ENCODE results near the gene AFAP1L1. TPM values are rescaled to one million over a fixed set of nuclear protein-coding genes. Genes with fewer than 3 reads are reported as not detected.

Gene AFAP1L1
- total and polyA plus RNA-seq, 2 donors (not counting 3 experiments of a cell fraction or from before 2014, with no cell fraction given): 7.9 to 73.2 TPM

DNA sequence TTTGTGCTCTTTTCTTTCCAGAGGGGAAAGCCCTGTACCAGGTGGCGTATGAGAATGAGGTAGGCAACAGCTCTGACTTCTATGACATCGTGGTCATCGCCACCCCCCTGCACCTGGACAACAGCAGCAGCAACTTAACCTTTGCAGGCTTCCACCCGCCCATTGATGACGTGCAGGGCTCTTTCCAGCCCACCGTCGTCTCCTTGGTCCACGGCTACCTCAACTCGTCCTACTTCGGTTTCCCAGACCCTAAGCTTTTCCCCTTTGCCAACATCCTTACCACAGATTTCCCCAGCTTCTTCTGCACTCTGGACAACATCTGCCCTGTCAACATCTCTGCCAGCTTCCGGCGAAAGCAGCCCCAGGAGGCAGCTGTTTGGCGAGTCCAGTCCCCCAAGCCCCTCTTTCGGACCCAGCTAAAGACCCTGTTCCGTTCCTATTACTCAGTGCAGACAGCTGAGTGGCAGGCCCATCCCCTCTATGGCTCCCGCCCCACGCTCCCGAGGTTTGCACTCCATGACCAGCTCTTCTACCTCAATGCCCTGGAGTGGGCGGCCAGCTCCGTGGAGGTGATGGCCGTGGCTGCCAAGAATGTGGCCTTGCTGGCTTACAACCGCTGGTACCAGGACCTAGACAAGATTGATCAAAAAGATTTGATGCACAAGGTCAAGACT, 96.5 kb downstream of the AFAP1L1 start:
- H3K27ac ChIP-seq (ENCODE audit: insufficient read depth, low read depth, low read length): no peak overlapping the region
- H3K9me3 ChIP-seq (replicated peaks; ENCODE audit: control insufficient read depth, insufficient read depth, low read length): no peaks in the 10 kb centered on the region
- intact Hi-C loops (cut with micrococcal nuclease): loop anchor here (1.0 kb wide), 3 partner anchors 51 to 103 kb away; no protein-coding TSS in a partner anchor
- H3K27me3 ChIP-seq (ENCODE audit: control insufficient read depth in 2 of 2, insufficient read depth in 2 of 2, low read length in 2 of 2): no peaks in the 10 kb centered on the region
- no TSS peak for BruUV-seq (replicated peaks)
- no peaks in the 10 kb centered on the region for H3K79me2 ChIP-seq (ENCODE audit: control insufficient read depth, insufficient read depth, low read length)
- no peak for FAIRE-seq
- no peak overlapping the region for H2AFZ ChIP-seq (ENCODE audit: low read depth, low read length)
- H3K9me1 ChIP-seq (replicated peaks; ENCODE audit: control insufficient read depth, extremely low read depth, insufficient read depth, low read length): no peaks in the 10 kb centered on the region
- no peak for DNase-seq (ENCODE audit: low read depth, low spot score)
- no peak overlapping the region for H3K4me2 ChIP-seq (ENCODE audit: insufficient read depth, low read length)
- H3K36me3 ChIP-seq (ENCODE audit: control insufficient read depth in 2 of 2, extremely low read depth in 1 of 2, insufficient read depth in 2 of 2, low read length in 2 of 2): no peaks in the 10 kb centered on the region
- ChIA-PET CTCF (interaction anchor here (0.6 to 5.7 kb wide), 50 partner anchors 8 to 636 kb away, joined by 3 to 131 read pairs (median 5); partner anchors contain the start of genes AFAP1L1, GRPEL2, IL17B and PCYOX1L), POLR2A (interaction anchor here (1.5 kb wide), 1 partner anchor 10 kb away, joined by 3 read pairs; the partner anchor contains the start of gene PCYOX1L)
- dilution Hi-C loops (cut with MboI; ENCODE audit: extremely low pct_ligation_motif_present, low sequenced_read_pairs): no loop called here
- no peaks in the 10 kb centered on the region for H4K20me1 ChIP-seq (replicated peaks; ENCODE audit: control insufficient read depth, extremely low read depth, insufficient read depth, low read length)
- H3K9ac ChIP-seq (replicated peaks; ENCODE audit: extremely low read depth, insufficient read depth, low read length): no peak overlapping the region
- no peaks in the 10 kb centered on the region for H3K4me1 ChIP-seq (ENCODE audit: control insufficient read depth, extremely low read depth, insufficient read depth, low read length)
- TF ChIP-seq FOS (IDR thresholded peaks at IDR 0.05; ENCODE audit: borderline replicate concordance, insufficient read depth, low read length) (no peak), POLR2AphosphoS5 (IDR thresholded peaks at IDR 0.05; ENCODE audit: insufficient read depth, low read depth, low read length) (no peak)
- H3K4me3 ChIP-seq (replicated peaks in 1 of 3; ENCODE audit: insufficient read depth in 1 of 3, low read depth in 1 of 3, low read length in 3 of 3): no peak overlapping the region

DNA sequence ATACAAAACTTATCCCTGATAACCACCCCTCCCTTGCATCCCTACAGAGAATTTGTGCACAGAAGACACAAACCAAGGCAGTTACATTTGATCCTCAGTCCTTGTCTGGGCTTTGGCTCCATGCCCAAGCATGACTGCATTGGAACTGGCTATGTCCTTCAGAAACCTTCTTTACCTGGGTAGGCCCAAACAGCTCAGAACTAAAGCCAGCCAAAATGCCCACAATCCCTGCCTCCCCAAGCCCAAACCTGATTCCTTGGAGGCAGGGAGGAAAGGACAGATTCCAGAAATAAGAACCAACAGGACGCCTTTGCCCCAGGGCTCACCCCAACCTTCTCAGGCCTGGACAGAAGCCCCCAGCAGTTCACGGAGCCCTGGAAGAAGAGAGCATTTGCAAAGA, 99.2 kb downstream of the AFAP1L1 start:
- H3K4me2 ChIP-seq (ENCODE audit: insufficient read depth, low read length): no peak overlapping the region
- ChIA-PET CTCF (interaction anchor here (0.9 to 5.7 kb wide), 27 partner anchors 8 to 227 kb away, joined by 3 to 131 read pairs (median 8); partner anchors contain the start of genes AFAP1L1, GRPEL2 and PCYOX1L), POLR2A (no interaction called here)
- FAIRE-seq (no peak), DNase-seq (ENCODE audit: low read depth, low spot score) (no peak)
- no peaks in the 10 kb centered on the region for H4K20me1 ChIP-seq (replicated peaks; ENCODE audit: control insufficient read depth, extremely low read depth, insufficient read depth, low read length)
- dilution Hi-C loops (cut with MboI; ENCODE audit: extremely low pct_ligation_motif_present, low sequenced_read_pairs): no loop called here
- H3K9me3 ChIP-seq (replicated peaks; ENCODE audit: control insufficient read depth, insufficient read depth, low read length): no peaks in the 10 kb centered on the region
- no peaks in the 10 kb centered on the region for H3K27me3 ChIP-seq (ENCODE audit: control insufficient read depth in 2 of 2, insufficient read depth in 2 of 2, low read length in 2 of 2)
- H2AFZ ChIP-seq (ENCODE audit: low read depth, low read length): no peak overlapping the region
- no peaks in the 10 kb centered on the region for H3K4me1 ChIP-seq (ENCODE audit: control insufficient read depth, extremely low read depth, insufficient read depth, low read length)
- H3K9me1 ChIP-seq (replicated peaks; ENCODE audit: control insufficient read depth, extremely low read depth, insufficient read depth, low read length): no peaks in the 10 kb centered on the region
- H3K4me3 ChIP-seq (replicated peaks in 1 of 3; ENCODE audit: insufficient read depth in 1 of 3, low read depth in 1 of 3, low read length in 3 of 3): no peak overlapping the region
- H3K36me3 ChIP-seq (ENCODE audit: control insufficient read depth in 2 of 2, extremely low read depth in 1 of 2, insufficient read depth in 2 of 2, low read length in 2 of 2): no peaks in the 10 kb centered on the region
- no peaks in the 10 kb centered on the region for H3K79me2 ChIP-seq (ENCODE audit: control insufficient read depth, insufficient read depth, low read length)
- intact Hi-C loops (cut with micrococcal nuclease): loop anchor here (1.0 to 2.0 kb wide), 5 partner anchors 54 to 240 kb away; no protein-coding TSS in a partner anchor
- no peak for TF ChIP-seq JUN (IDR thresholded peaks at IDR 0.05; ENCODE audit: borderline replicate concordance, insufficient read depth, insufficient read length, low read depth)
- no peak for TF ChIP-seq EZH2 (IDR thresholded peaks at IDR 0.05; ENCODE audit: borderline replicate concordance, low read depth, low read length, severe bottlenecking)
- TF ChIP-seq, protein P1, sequence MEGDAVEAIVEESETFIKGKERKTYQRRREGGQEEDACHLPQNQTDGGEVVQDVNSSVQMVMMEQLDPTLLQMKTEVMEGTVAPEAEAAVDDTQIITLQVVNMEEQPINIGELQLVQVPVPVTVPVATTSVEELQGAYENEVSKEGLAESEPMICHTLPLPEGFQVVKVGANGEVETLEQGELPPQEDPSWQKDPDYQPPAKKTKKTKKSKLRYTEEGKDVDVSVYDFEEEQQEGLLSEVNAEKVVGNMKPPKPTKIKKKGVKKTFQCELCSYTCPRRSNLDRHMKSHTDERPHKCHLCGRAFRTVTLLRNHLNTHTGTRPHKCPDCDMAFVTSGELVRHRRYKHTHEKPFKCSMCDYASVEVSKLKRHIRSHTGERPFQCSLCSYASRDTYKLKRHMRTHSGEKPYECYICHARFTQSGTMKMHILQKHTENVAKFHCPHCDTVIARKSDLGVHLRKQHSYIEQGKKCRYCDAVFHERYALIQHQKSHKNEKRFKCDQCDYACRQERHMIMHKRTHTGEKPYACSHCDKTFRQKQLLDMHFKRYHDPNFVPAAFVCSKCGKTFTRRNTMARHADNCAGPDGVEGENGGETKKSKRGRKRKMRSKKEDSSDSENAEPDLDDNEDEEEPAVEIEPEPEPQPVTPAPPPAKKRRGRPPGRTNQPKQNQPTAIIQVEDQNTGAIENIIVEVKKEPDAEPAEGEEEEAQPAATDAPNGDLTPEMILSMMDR (IDR thresholded peaks at IDR 0.05; ENCODE audit: extremely low read depth in 1 of 2, insufficient read depth in 1 of 2, low read depth in 1 of 2, low read length in 2 of 2): no peak
- no peak for TF ChIP-seq POLR2AphosphoS5 (IDR thresholded peaks at IDR 0.05; ENCODE audit: insufficient read depth, low read depth, low read length)
- no peak for TF ChIP-seq FOS (IDR thresholded peaks at IDR 0.05; ENCODE audit: borderline replicate concordance, insufficient read depth, low read length)
- no peak for TF ChIP-seq POLR2A (IDR thresholded peaks at IDR 0.05; ENCODE audit: low read depth, low read length)
- TF ChIP-seq MYC (IDR thresholded peaks at IDR 0.05; ENCODE audit: low read depth, low read length): no peak
- TF ChIP-seq, protein P2, sequence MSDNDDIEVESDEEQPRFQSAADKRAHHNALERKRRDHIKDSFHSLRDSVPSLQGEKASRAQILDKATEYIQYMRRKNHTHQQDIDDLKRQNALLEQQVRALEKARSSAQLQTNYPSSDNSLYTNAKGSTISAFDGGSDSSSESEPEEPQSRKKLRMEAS (IDR thresholded peaks at IDR 0.05; ENCODE audit: insufficient read depth, insufficient read length): no peak
- TF ChIP-seq GATA2 (IDR thresholded peaks at IDR 0.05; ENCODE audit: insufficient read depth, insufficient read length, low read depth, low read length): no peak
- H3K9ac ChIP-seq (replicated peaks; ENCODE audit: extremely low read depth, insufficient read depth, low read length): no peak overlapping the region
- BruUV-seq (replicated peaks): no TSS peak
- no peak overlapping the region for H3K27ac ChIP-seq (ENCODE audit: insufficient read depth, low read depth, low read length)
